ENCODE results near the gene COMT.

GRCh38 chr22:19948057-19948760 lies 6.6 kb downstream of the COMT start:
- TF ChIP-seq E2F5 (CRISPR knock-in tag; IDR thresholded peaks at IDR 0.05) (no peak), CTCF (IDR thresholded peaks at IDR 0.05) (no peak), AFF4 (CRISPR knock-in tag; IDR thresholded peaks at IDR 0.05; ENCODE audit: borderline replicate concordance) (no peak), CDX4 (CRISPR knock-in tag; IDR thresholded peaks at IDR 0.05; ENCODE audit: borderline replicate concordance) (no peak), ZNF138 (CRISPR knock-in tag; conservative IDR thresholded peaks at IDR 0.05) (no peak), ZNF121 (CRISPR knock-in tag; IDR thresholded peaks at IDR 0.05) (no peak), FOXP4 (CRISPR knock-in tag; IDR thresholded peaks at IDR 0.05) (no peak), ESRRA (CRISPR knock-in tag; IDR thresholded peaks at IDR 0.05; ENCODE audit: borderline replicate concordance) (no peak), MAX (CRISPR knock-in tag; IDR thresholded peaks at IDR 0.05) (no peak), ZBTB21 (CRISPR knock-in tag; IDR thresholded peaks at IDR 0.05; ENCODE audit: borderline replicate concordance) (no peak), NFYB (CRISPR knock-in tag; conservative IDR thresholded peaks at IDR 0.05; ENCODE audit: low read depth) (no peak), ZNF416 (CRISPR knock-in tag; IDR thresholded peaks at IDR 0.05) (no peak), ZBTB43 (CRISPR knock-in tag; IDR thresholded peaks at IDR 0.05) (no peak)

Measured in WTC11 (cell line).